Panc1 (cell line): Measurements from ENCODE around the gene SMARCA2. TPM values are rescaled to one million over a fixed set of nuclear protein-coding genes. Genes with fewer than 3 reads are reported as not detected.

Experiments
- ATAC-seq: fragments of 200-7000 bp; cut with Tn5 transposase; 2 replicates; pipeline ENCODE4 v1.9.1; 2020; ENCODE audit warnings: mild to moderate bottlenecking, moderate library complexity
- BruUV-seq: library from RNA; stranded (reverse); fragments of 400-500 nt; replicated peaks from 2 replicates; lab custom pipeline; 2021; lab: Mats Ljungman, UMichigan
- CTCF ChIA-PET: fragments of 300-600 bp; sonication (Branson Sonifier 250); formaldehyde crosslinking; loops from one replicate; lab custom pipeline; 2022; ENCODE audit warnings: antibody characterized with exemption; lab: Charles Lee
- POLR2A ChIA-PET: fragments of 300-600 bp; sonication (Branson Sonifier 250); formaldehyde crosslinking; loops from one replicate; lab custom pipeline; 2022; ENCODE audit warnings: antibody characterized with exemption; lab: Charles Lee
- DNase-seq: peaks from one replicate; pipeline ENCODE4 v3.0.0-alpha.2; 2010; ENCODE audit warnings: low read depth, low spot score
- H3K27ac ChIP-seq: 2 replicates; pipeline ENCODE4 v1.5.1; 2011; ENCODE audit warnings: mild to moderate bottlenecking, low read length, inconsistent platforms
- H3K27me3 ChIP-seq: fragments of 200-500 bp; sonication (Bioruptor generic); 2 replicates; pipeline ENCODE4 v1.6.0; 2014; ENCODE audit warnings: low read length, inconsistent platforms; ENCODE audit not compliant: control insufficient read depth, insufficient read depth
- H3K36me3 ChIP-seq: fragments of 200-500 bp; sonication (Bioruptor generic); 2 replicates; pipeline ENCODE4 v1.5.1; 2014; ENCODE audit warnings: inconsistent platforms, mild to moderate bottlenecking, low read length, moderate library complexity; ENCODE audit not compliant: control insufficient read depth, insufficient read depth
- H3K4me1 ChIP-seq: 2 replicates; pipeline ENCODE4 v1.5.1; 2011; ENCODE audit warnings: inconsistent platforms, mild to moderate bottlenecking, low read length, moderate library complexity; ENCODE audit not compliant: control insufficient read depth, insufficient read depth
- H3K4me3 ChIP-seq, 2 experiments: 2 replicates each; pipeline ENCODE4 v1.5.1; 2011 to 2012; ENCODE audit warnings: low read depth in 2 of 2, low read length in 2 of 2, mild to moderate bottlenecking in 2 of 2, inconsistent platforms in 1 of 2, moderate library complexity in 1 of 2
- H3K9me3 ChIP-seq: fragments of 200-500 bp; sonication (Bioruptor generic); 2 replicates; pipeline ENCODE4 v1.5.1; 2014; ENCODE audit warnings: low read depth, mild to moderate bottlenecking, inconsistent platforms, low read length, moderate library complexity; ENCODE audit not compliant: control insufficient read depth, insufficient read depth
- CTCF ChIP-seq: fragments of 450-650 bp; IDR thresholded peaks from 2 replicates; pipeline ENCODE4 v1.5.1; 2017; ENCODE audit warnings: mild to moderate bottlenecking
- POLR2AphosphoS5 ChIP-seq: IDR thresholded peaks from 2 replicates; pipeline ENCODE4 v1.6.1; 2012; ENCODE audit warnings: mild to moderate bottlenecking, low read depth, low read length, moderate library complexity
- REST ChIP-seq, 2 experiments: IDR thresholded peaks; 2 replicates each; pipeline ENCODE4 v1.6.1; 2011 to 2012; ENCODE audit warnings: low read depth in 2 of 2, control low read depth in 1 of 2, low read length in 1 of 2, mild to moderate bottlenecking in 1 of 2, moderate library complexity in 1 of 2; ENCODE audit not compliant: insufficient read depth in 1 of 2
- SIN3A ChIP-seq: IDR thresholded peaks from 2 replicates; pipeline ENCODE4 v1.6.1; 2012; ENCODE audit warnings: low read depth, mild to moderate bottlenecking, low read length, moderate library complexity, borderline replicate concordance; ENCODE audit not compliant: insufficient read depth
- TCF7L2 ChIP-seq: IDR thresholded peaks from 2 replicates; pipeline ENCODE4 v1.6.1; 2011; ENCODE audit warnings: mild to moderate bottlenecking, low read depth, low read length, inconsistent platforms
- in situ Hi-C: cut with HindIII; loops from 2 replicates; pipeline ENCODE4 v1.10.0; 2016; ENCODE audit warnings: low sequenced_read_pairs, low pct_unique_long_range_greater_than_20kb
- intact Hi-C: fragments of 100-400 bp; cut with micrococcal nuclease; formaldehyde crosslinking; loops from one replicate; pipeline ENCODE4 v1.10.0; 2022; ENCODE audit not compliant: unreplicated experiment
- total RNA-seq: library from RNA; stranded (reverse); gene quantifications from one replicate; pipeline ENCODE4 v1.2.1, GENCODE V29; 2021; ENCODE audit not compliant: unreplicated experiment

The SMARCA2 gene
- total RNA-seq, 1 experiment from 2014 or later = 13.3 TPM

GRCh38 chr9:2026220-2026997, 11.3 kb downstream of the SMARCA2 start:
- TF ChIP-seq REST (IDR thresholded peaks at IDR 0.05; ENCODE audit: insufficient read depth in 1 of 2, low read depth in 2 of 2, low read length in 1 of 2) = no peak
- TF ChIP-seq SIN3A = no peak
- no peak for TF ChIP-seq CTCF
- no peak for TF ChIP-seq POLR2AphosphoS5
- no peak for TF ChIP-seq TCF7L2
- Histone ChIP-seq H3K9me3 (no peaks in the 10 kb centered on the region), H3K27ac (no peak overlapping the region), H3K4me1 (no peaks in the 10 kb centered on the region), H3K27me3 (no peaks in the 10 kb centered on the region), H3K36me3 (no peaks in the 10 kb centered on the region), H3K4me3 (no peak overlapping the region)
- DNase-seq (no peak), ATAC-seq (no peak)
- intact Hi-C loops (no loop called here), in situ Hi-C loops (no loop called here)
- ChIA-PET CTCF (no interaction called here), POLR2A (no interaction called here)
- no TSS peak for BruUV-seq

- DNase-seq (no peak), ATAC-seq (no peak)
- intact Hi-C loops (no loop called here), in situ Hi-C loops (no loop called here)
- BruUV-seq = no TSS peak
- CTCF ChIA-PET = no interaction called here
- H3K27ac ChIP-seq = no peak overlapping the region
- no peak for TF ChIP-seq TCF7L2
- no peak for TF ChIP-seq REST (IDR thresholded peaks at IDR 0.05; ENCODE audit: insufficient read depth in 1 of 2, low read depth in 2 of 2, low read length in 1 of 2)
- TF ChIP-seq CTCF = no peak
- TF ChIP-seq POLR2AphosphoS5 = no peak
- TF ChIP-seq SIN3A = no peak
- POLR2A ChIA-PET = no interaction called here
- H3K27me3 ChIP-seq = no peaks in the 10 kb centered on the region
- H3K4me3 ChIP-seq = no peak overlapping the region
- H3K4me1 ChIP-seq = no peaks in the 10 kb centered on the region
- H3K9me3 ChIP-seq = no peaks in the 10 kb centered on the region
- H3K36me3 ChIP-seq = no peaks in the 10 kb centered on the region
Measured at GRCh38 chr9:2027543-2028160, 12.5 kb downstream of the SMARCA2 start.
